K562 (cell line): ENCODE data around the gene NOM1. TPM values are rescaled to one million over a fixed set of nuclear protein-coding genes. Genes with fewer than 3 reads are reported as not detected.
A peak's percentile ranks its signal among the peaks of the same experiment; 100 is the strongest.

Experiments
- ATAC-seq: fragments of 200-7000 bp; cut with Tn5 transposase; 3 replicates; pipeline ENCODE4 v1.9.1; 2020; ENCODE audit warnings: moderate library complexity
- BruUV-seq: library from RNA; stranded (reverse); fragments of 400-500 nt; replicated peaks from 2 replicates; lab custom pipeline; 2021; lab: Mats Ljungman, UMichigan
- CTCF ChIA-PET: fragments of 300-600 bp; formaldehyde crosslinking; extraction: SDS; loops from one replicate; lab custom pipeline; 2021; ENCODE audit warnings: low intra/inter-chr PET ratio; lab: Yijun Ruan, JAX
- POLR2A ChIA-PET: fragments of 300-600, 350-650 bp; sonication (Branson Sonifier 250); formaldehyde crosslinking; extraction: SDS; loops from one replicate; lab custom pipeline; 2021; ENCODE audit warnings: antibody characterized with exemption, inconsistent platforms; lab: Yijun Ruan, JAX
- DNase-seq, 4 experiments: peaks; one replicate each; pipeline versions ENCODE4 v3.0.0 to v3.0.0-alpha.2; 2011 to 2018; ENCODE audit warnings: low spot score in 3 of 4, mixed read lengths in 3 of 4; ENCODE audit errors: extremely low read depth in 1 of 4
- FAIRE-seq: peaks from 2 replicates; lab custom pipeline; 2011; peaks lifted over from hg19 to GRCh38; lab: Jason Lieb, UNC
- H2AFZ ChIP-seq: 2 replicates; pipeline ENCODE4 v1.6.0; 2011; ENCODE audit warnings: low read depth, low read length, control low read depth, inconsistent platforms
- H3K27ac ChIP-seq: fragments of 200-600 bp; 3 replicates; pipeline ENCODE4 v1.8.0; 2011; ENCODE audit warnings: low read depth, mild to moderate bottlenecking, control low read depth, inconsistent platforms, low read length, moderate library complexity, mixed read lengths; ENCODE audit errors: extremely low read depth
- H3K27me3 ChIP-seq, 2 experiments: fragments of 300-600 bp in 1 of 2; 2 replicates in 1 of 2; 3 replicates in 1 of 2; pipeline versions ENCODE4 v1.6.0 to v1.8.0; 2011; ENCODE audit warnings: inconsistent platforms in 2 of 2, low read length in 2 of 2, mild to moderate bottlenecking in 1 of 2, mixed read lengths in 1 of 2, moderate library complexity in 1 of 2; ENCODE audit not compliant: control insufficient read depth in 2 of 2, insufficient read depth in 2 of 2
- H3K36me3 ChIP-seq: fragments of 300-600 bp; 3 replicates; pipeline ENCODE4 v1.8.0; 2011; ENCODE audit warnings: mild to moderate bottlenecking, low read length, inconsistent platforms; ENCODE audit not compliant: control insufficient read depth, insufficient read depth
- H3K4me1 ChIP-seq, 2 experiments: fragments of 200-600 bp in 1 of 2; replicated peaks in 1 of 2; 2 replicates in 1 of 2; 3 replicates in 1 of 2; pipeline versions ENCODE4 v1.5.1 to v1.8.0; 2011; ENCODE audit warnings: inconsistent platforms in 2 of 2, low read length in 2 of 2, mild to moderate bottlenecking in 1 of 2, mixed read lengths in 1 of 2, moderate library complexity in 1 of 2; ENCODE audit not compliant: control insufficient read depth in 2 of 2, insufficient read depth in 2 of 2
- H3K4me2 ChIP-seq: 2 replicates; pipeline ENCODE4 v1.6.1; 2011; ENCODE audit warnings: low read length, control low read depth, inconsistent platforms, mixed read lengths; ENCODE audit not compliant: insufficient read depth
- H3K4me3 ChIP-seq: fragments of 200-600 bp; sonication (generic), shearing (Covaris generic); 2 replicates; pipeline ENCODE4 v1.5.1; 2016; ENCODE audit warnings: control low read depth, inconsistent platforms
- H3K79me2 ChIP-seq: fragments of 200-600 bp; 3 replicates; pipeline ENCODE4 v1.8.0; 2011; ENCODE audit warnings: low read length, inconsistent platforms; ENCODE audit not compliant: control insufficient read depth, insufficient read depth
- H3K9ac ChIP-seq, 2 experiments: 2 replicates each; pipeline versions ENCODE4 v1.6.0 to v1.6.1; 2011; ENCODE audit warnings: low read depth in 2 of 2, low read length in 2 of 2, control low read depth in 1 of 2, inconsistent platforms in 1 of 2, mild to moderate bottlenecking in 1 of 2, mixed read lengths in 1 of 2; ENCODE audit not compliant: insufficient read depth in 1 of 2
- H3K9me1 ChIP-seq: one replicate; pipeline ENCODE4 v1.6.0; 2011; ENCODE audit warnings: inconsistent platforms, mild to moderate bottlenecking, low read length, moderate library complexity; ENCODE audit not compliant: control insufficient read depth, insufficient read depth
- H3K9me3 ChIP-seq: replicated peaks from 2 replicates; pipeline ENCODE4 v1.5.1; 2011; ENCODE audit warnings: low read depth, low read length, inconsistent platforms; ENCODE audit not compliant: control insufficient read depth, insufficient read depth
- H4K20me1 ChIP-seq: replicated peaks from 2 replicates; pipeline ENCODE4 v1.6.1; 2011; ENCODE audit warnings: low read length, inconsistent platforms, mixed read lengths; ENCODE audit not compliant: control insufficient read depth, insufficient read depth
- CBFB ChIP-seq: sonication (generic); formaldehyde crosslinking; IDR thresholded peaks from 2 replicates; pipeline ENCODE4 v1.4.0; 2020; ENCODE audit warnings: mild to moderate bottlenecking, missing genetic modification reagents
- GATAD2A ChIP-seq: fragments of 450-650 bp; IDR thresholded peaks from 2 replicates; pipeline ENCODE4 v1.6.1; 2017
- HDAC3 ChIP-seq: fragments of 450-650 bp; IDR thresholded peaks from 2 replicates; pipeline ENCODE4 v1.6.1; 2018; ENCODE audit warnings: borderline replicate concordance, mild to moderate bottlenecking, moderate library complexity; ENCODE audit not compliant: partially characterized antibody
- HNRNPL ChIP-seq: fragments of 200-400 bp; formaldehyde crosslinking; IDR thresholded peaks from 2 replicates; pipeline ENCODE4 v1.6.1; 2017; ENCODE audit warnings: low read depth, mild to moderate bottlenecking, low read length
- KLF13 ChIP-seq: fragments of 450-650 bp; IDR thresholded peaks from 2 replicates; pipeline ENCODE4 v1.6.1; 2016; ENCODE audit warnings: missing genetic modification characterization, low read depth, mild to moderate bottlenecking, missing compliant biosample characterization, moderate library complexity, borderline replicate concordance
- NFE2 ChIP-seq: IDR thresholded peaks from 2 replicates; pipeline ENCODE4 v1.6.1; 2014; ENCODE audit warnings: antibody characterized with exemption, low read depth
- WGBS: fragments of 100-300 bp; shearing (Covaris generic); methylation state at CpG from one replicate; pipeline ENCODE4 v1.1.6; 2016; ENCODE audit warnings: low coverage, mixed read lengths; ENCODE audit not compliant: insufficient coverage; ENCODE audit errors: missing lambda C conversion rate; 5-methylcytosine and 5-hydroxymethylcytosine counted together
- in situ Hi-C: fragments of 300-500 bp; cut with MboI; formaldehyde crosslinking; loops from 4 replicates; pipeline ENCODE4 v1.15.0; 2018; ENCODE audit warnings: inconsistent platforms, mixed read lengths
- intact Hi-C: fragments of 100-400 bp; cut with micrococcal nuclease; formaldehyde crosslinking; loops from 2 replicates; pipeline ENCODE4 v1.14.2; 2022
- polyA plus RNA-seq, 8 experiments: library from polyadenylated mRNA; depleted of rRNA in 4 of 8; stranded (reverse) in 5 of 8; unstranded in 3 of 8; fragments of >200 nt; fragmentation: Nextera tagmentation in 2 of 8; fragmentation: Illumina TruSeq in 1 of 8; extraction: Ambion mirVana in 2 of 8; extraction: Trizol in 1 of 8; gene quantifications; 2 replicates each; pipeline versions ENCODE4 v1.2.1 to v1.2.3, GENCODE V29; 2011 to 2014; ENCODE audit warnings: inconsistent platforms in 1 of 8, missing spikeins in 1 of 8
- total RNA-seq, 7 experiments: library from RNA; depleted of rRNA in 6 of 7; stranded (reverse); fragments of >200 nt in 6 of 7; fragmentation: Illumina TruSeq in 2 of 7; extraction: Trizol in 2 of 7; gene quantifications; 2 replicates each; pipeline versions ENCODE4 v1.2.1 to v1.2.3, GENCODE V29; 2011 to 2021; ENCODE audit warnings: low replicate concordance in 1 of 7

NOM1 gene
- total and polyA plus RNA-seq, 9 of the 15 experiments (the other 6 are each of a cell fraction or from before 2014, with no cell fraction given): 6.8 to 47.3 (median 37.4) TPM

- Histone ChIP-seq H2AFZ (no peak overlapping the region), H3K27me3 (peaks cover 54 to 85% of the 10 kb centered on the region in 2 experiments), H4K20me1 (no peaks in the 10 kb centered on the region), H3K9me1 (no peaks in the 10 kb centered on the region), H3K4me1 (peaks cover 4 to 37% of the 10 kb centered on the region in 2 experiments; a peak in 3 of 5 replicates), H3K79me2 (no peaks in the 10 kb centered on the region), H3K9ac (no peak overlapping the region), H3K27ac (no peak overlapping the region), H3K36me3 (no peaks in the 10 kb centered on the region), H3K4me3 (no peak overlapping the region), H3K4me2 (no peak overlapping the region), H3K9me3 (no peaks in the 10 kb centered on the region)
- ChIA-PET CTCF (no interaction called here), POLR2A (interaction anchor here (0.8 to 0.9 kb wide), 2 partner anchors 9 to 14 kb away, joined by 3 read pairs; no protein-coding TSS in a partner anchor)
- 13% methylated on average over 12 of the region's 12 CpGs for WGBS
- ATAC-seq: no peak
- BruUV-seq: no TSS peak
- in situ Hi-C loops: no loop called here
- no peak for DNase-seq
- FAIRE-seq: peak; percentile 37
- intact Hi-C loops: no loop called here
- TF ChIP-seq GATAD2A (no peak), KLF13 (tag) (no peak), HNRNPL (no peak), HDAC3 (no peak), CBFB (CRISPR knock-in tag) (0 out of 2 replicates have a peak, but pooled peaks have one; percentile 43), NFE2 (no peak)
Observed at GRCh38 chr7:157014635-157015555, 65.4 kb downstream of the NOM1 start.
